Ovary (tissue), 9 donors: ENCODE measurements around the gene SNTB2. TPM values are rescaled to one million over a fixed set of nuclear protein-coding genes. Genes with fewer than 3 reads are reported as not detected.

Experiments used
- DNase-seq, 5 donors: peaks; one replicate each; pipeline ENCODE4 v3.0.0-alpha.2; 2019 to 2020
- H3K27ac ChIP-seq, 2 donors: fragments of 200-600 bp; one replicate each; pipeline versions ENCODE4 v1.5.1 to v1.8.0; 2019 to 2022
- H3K27me3 ChIP-seq: fragments of 200-600 bp; one replicate; pipeline ENCODE4 v1.8.0; 2022
- H3K36me3 ChIP-seq: fragments of 200-600 bp; sonication (generic); one replicate; pipeline ENCODE4 v1.5.1; 2019
- H3K4me1 ChIP-seq: one replicate; pipeline ENCODE4 v1.8.1; 2013; ENCODE audit warnings: mild to moderate bottlenecking, moderate library complexity; ENCODE audit not compliant: insufficient read depth
- H3K4me3 ChIP-seq: fragments of 200-600 bp; sonication (generic); one replicate; pipeline ENCODE4 v1.5.1; 2017
- H3K9me3 ChIP-seq, 2 donors: fragments of 200-600 bp in 1 of 2; sonication (generic) in 1 of 2; one replicate each; pipeline versions ENCODE4 v1.5.1 to v1.8.1; 2013 to 2019; ENCODE audit warnings: mild to moderate bottlenecking in 1 of 2, moderate library complexity in 1 of 2
- EP300 ChIP-seq: sonication (generic); formaldehyde crosslinking; IDR thresholded peaks from one replicate; pipeline ENCODE4 v1.6.1; 2017; ENCODE audit warnings: antibody characterized with exemption
- POLR2A ChIP-seq: fragments of 450-650 bp; IDR thresholded peaks from one replicate; pipeline ENCODE4 v1.6.1; 2017; ENCODE audit warnings: antibody characterized with exemption, mild to moderate bottlenecking, moderate library complexity
- WGBS, 3 donors: extraction: QIAGEN DNeasy Blood & Tissue Kit in 1 of 3; methylation state at CpG; one replicate each; pipeline versions ENCODE4 v1.1.5 to v1.1.7; 2013 to 2017; 5-methylcytosine and 5-hydroxymethylcytosine counted together
- intact Hi-C, 4 donors: fragments of 100-400 bp; cut with DNase I; formaldehyde crosslinking; loops; one replicate each; pipeline versions ENCODE4 v1.11.0 to v1.15.1; 2022 to 2023
- polyA plus RNA-seq, 2 donors: library from polyadenylated mRNA; stranded (reverse); fragments of 200-250 nt in 1 of 2; fragments of 350-450 nt in 1 of 2; fragmentation: Illumina TruSeq in 1 of 2; extraction: RNeasy Lipid Tissue Mini Kit (QIAGEN cat#74804) in 1 of 2; gene quantifications; one replicate each; pipeline ENCODE4 v1.2.3, GENCODE V29; 2013 to 2014
- total RNA-seq, 7 donors: library from RNA; depleted of rRNA in 2 of 7; stranded (reverse); fragments of >200 nt in 2 of 7; fragmentation: NEBNext Ultra II Directional in 3 of 7; extraction: Animal tissue kit (Norgen Biotek cat#: 25700) in 3 of 7; gene quantifications; one replicate each; pipeline versions ENCODE4 v1.1.0 to v1.2.4, GENCODE V29; 2016 to 2023
- TF ChIP-seq, protein P1 (sequence below), 3 donors: fragments of 450-650 bp in 2 of 3; fragments of 200-600 bp in 1 of 3; IDR thresholded peaks; one replicate each; pipeline versions ENCODE4 v1.5.1 to v1.8.0; 2016 to 2022; ENCODE audit warnings: antibody characterized with exemption in 3 of 3, mild to moderate bottlenecking in 1 of 3
- donor health status: DM: no; HTN: no; CAD: no; lungs with moderate emphysema.
- donor health status: DM: no; HTN: no; CAD: no.
- donor health status: Bipolar disorder and iron deficiency.
- donor health status: DM: yes; HTN: yes; CAD: no.
- donor health status: DM: no; HTN: no; CAD: no.
- donor health status: DM: yes; HTN: yes; CAD: no.

SNTB2 gene
- total and polyA plus RNA-seq, 9 donors: 9.4 to 51.8 (median 36.9) TPM

DNA sequence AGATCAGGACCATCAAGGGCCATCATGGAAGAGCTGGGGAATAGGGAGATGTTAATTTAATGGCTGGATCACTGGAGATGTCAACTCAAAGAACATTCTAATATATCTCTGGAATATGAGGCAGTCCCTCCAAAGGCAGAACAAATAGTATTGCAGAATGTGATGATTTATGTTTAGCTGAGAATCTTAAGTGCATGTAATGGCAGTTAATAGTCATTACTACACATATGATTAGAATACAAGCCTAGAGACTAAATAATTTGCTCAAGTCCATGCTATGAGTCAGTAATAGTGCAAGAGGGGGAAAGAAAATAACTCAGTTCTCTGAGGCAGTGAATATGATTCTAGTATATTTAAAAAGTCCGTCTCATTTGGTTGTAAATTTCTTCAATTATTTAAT, 32.3 kb downstream of the SNTB2 start:
- H3K36me3 ChIP-seq: no peaks in the 10 kb centered on the region
- H3K4me3 ChIP-seq: no peak overlapping the region
- peaks cover 2% of the 10 kb centered on the region for H3K4me1 ChIP-seq
- no peak for TF ChIP-seq POLR2A
- TF ChIP-seq, protein P1, sequence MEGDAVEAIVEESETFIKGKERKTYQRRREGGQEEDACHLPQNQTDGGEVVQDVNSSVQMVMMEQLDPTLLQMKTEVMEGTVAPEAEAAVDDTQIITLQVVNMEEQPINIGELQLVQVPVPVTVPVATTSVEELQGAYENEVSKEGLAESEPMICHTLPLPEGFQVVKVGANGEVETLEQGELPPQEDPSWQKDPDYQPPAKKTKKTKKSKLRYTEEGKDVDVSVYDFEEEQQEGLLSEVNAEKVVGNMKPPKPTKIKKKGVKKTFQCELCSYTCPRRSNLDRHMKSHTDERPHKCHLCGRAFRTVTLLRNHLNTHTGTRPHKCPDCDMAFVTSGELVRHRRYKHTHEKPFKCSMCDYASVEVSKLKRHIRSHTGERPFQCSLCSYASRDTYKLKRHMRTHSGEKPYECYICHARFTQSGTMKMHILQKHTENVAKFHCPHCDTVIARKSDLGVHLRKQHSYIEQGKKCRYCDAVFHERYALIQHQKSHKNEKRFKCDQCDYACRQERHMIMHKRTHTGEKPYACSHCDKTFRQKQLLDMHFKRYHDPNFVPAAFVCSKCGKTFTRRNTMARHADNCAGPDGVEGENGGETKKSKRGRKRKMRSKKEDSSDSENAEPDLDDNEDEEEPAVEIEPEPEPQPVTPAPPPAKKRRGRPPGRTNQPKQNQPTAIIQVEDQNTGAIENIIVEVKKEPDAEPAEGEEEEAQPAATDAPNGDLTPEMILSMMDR (IDR thresholded peaks at IDR 0.05): no peak
- TF ChIP-seq EP300: no peak
- H3K27ac ChIP-seq: no peak overlapping the region
- no peaks in the 10 kb centered on the region for H3K27me3 ChIP-seq
- DNase-seq: no peak
- intact Hi-C loops: no loop called here
- H3K9me3 ChIP-seq: no peaks in the 10 kb centered on the region
- 90 to 97% (median 96%) methylated on average over 1 of the region's 1 CpG for WGBS, 3 donors

DNA sequence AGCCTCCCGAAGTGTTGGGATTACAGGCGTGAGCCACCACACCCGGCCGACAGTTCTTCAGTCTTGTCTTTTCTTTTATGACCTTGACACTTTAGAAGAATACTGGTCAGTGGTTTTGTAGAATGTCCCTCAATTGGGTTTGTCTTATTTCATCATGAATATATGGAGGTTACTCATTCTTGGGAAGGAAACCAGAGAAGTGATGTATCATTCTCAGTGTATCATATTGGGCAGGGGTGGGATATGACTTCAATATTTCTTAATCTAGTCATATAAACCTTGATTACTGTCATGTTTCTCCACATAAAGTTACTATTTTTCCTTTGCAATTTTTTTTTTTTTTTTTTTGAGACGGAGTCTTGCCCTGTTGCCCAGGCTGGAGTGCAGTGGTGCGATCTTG, 36.9 kb downstream of the SNTB2 start:
- H3K36me3 ChIP-seq: no peaks in the 10 kb centered on the region
- H3K27ac ChIP-seq: no peak overlapping the region
- no peak overlapping the region for H3K4me3 ChIP-seq
- no peaks in the 10 kb centered on the region for H3K9me3 ChIP-seq
- intact Hi-C loops: no loop called here
- DNase-seq: no peak
- WGBS, 3 donors: 92 to 98% (median 96%) methylated on average over 6 of the region's 6 CpGs
- TF ChIP-seq, protein P1 (IDR thresholded peaks at IDR 0.05): no peak
- no peak for TF ChIP-seq POLR2A
- TF ChIP-seq EP300: no peak
- no peaks in the 10 kb centered on the region for H3K27me3 ChIP-seq
- H3K4me1 ChIP-seq: no peaks in the 10 kb centered on the region

DNA sequence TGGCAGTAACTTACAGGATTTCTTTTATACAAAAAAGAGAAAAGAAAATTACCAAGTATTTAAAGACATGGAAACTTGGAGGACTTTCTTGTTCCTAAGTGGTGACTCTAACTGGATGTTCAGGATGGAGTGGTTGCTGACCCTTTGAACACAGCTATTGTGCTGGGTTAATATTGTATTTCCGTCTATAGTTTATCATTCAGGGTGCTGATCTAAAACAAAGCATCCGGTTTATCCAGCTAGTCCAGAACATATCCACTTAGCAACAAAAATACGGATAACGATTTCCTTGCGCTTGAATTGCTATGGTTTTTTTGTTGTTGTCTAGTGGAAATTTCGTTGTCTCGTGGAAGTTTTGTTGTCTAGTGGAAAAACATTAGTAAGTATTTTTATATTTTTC, 38.2 kb downstream of the SNTB2 start:
- Histone ChIP-seq H3K27ac (no peak overlapping the region), H3K9me3 (no peaks in the 10 kb centered on the region), H3K36me3 (no peaks in the 10 kb centered on the region), H3K27me3 (no peaks in the 10 kb centered on the region), H3K4me3 (no peak overlapping the region), H3K4me1 (no peaks in the 10 kb centered on the region)
- DNase-seq: no peak
- WGBS, 3 donors: 57 to 84% (median 81%) methylated on average over 7 of the region's 7 CpGs
- TF ChIP-seq EP300 (no peak), POLR2A (no peak)
- TF ChIP-seq, protein P1 (IDR thresholded peaks at IDR 0.05): no peak
- intact Hi-C loops: no loop called here

- no peak overlapping the region for H3K4me3 ChIP-seq
- H3K4me1 ChIP-seq: peaks cover 16% of the 10 kb centered on the region
- no peaks in the 10 kb centered on the region for H3K27me3 ChIP-seq
- intact Hi-C loops: no loop called here
- H3K9me3 ChIP-seq: no peaks in the 10 kb centered on the region
- no peak overlapping the region for H3K27ac ChIP-seq
- no peaks in the 10 kb centered on the region for H3K36me3 ChIP-seq
- no peak for TF ChIP-seq POLR2A
- TF ChIP-seq, protein P1 (IDR thresholded peaks at IDR 0.05): no peak
- no peak for TF ChIP-seq EP300
- no peak for DNase-seq
Measured at GRCh38 chr16:69233124-69233523, 46.2 kb downstream of the SNTB2 start.

DNA sequence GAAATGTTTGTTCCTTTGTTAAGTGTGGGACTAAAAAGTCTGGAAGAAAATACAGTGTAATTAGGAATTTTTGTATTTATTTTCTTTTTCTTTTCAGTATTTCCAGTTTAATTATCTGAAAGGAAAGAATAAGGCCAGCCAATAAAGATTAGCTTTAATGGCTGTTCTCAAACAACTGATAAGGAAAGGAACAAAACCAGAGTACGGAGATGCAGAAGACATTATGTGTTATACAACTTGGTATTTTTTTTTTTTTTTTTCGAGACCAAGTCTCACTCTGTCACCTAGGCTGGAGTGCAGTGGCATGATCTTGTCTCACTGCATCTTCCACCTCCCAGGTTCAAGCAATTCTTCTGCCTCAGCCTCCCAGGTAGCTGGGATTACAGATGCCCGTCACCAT, 47.5 kb downstream of the SNTB2 start:
- no peak for DNase-seq
- no peak overlapping the region for H3K4me3 ChIP-seq
- H3K4me1 ChIP-seq: peaks cover 23% of the 10 kb centered on the region
- no peak for TF ChIP-seq POLR2A
- no peaks in the 10 kb centered on the region for H3K36me3 ChIP-seq
- no peaks in the 10 kb centered on the region for H3K9me3 ChIP-seq
- H3K27me3 ChIP-seq: no peaks in the 10 kb centered on the region
- WGBS, 3 donors: 42 to 52% (median 44%) methylated on average over 3 of the region's 3 CpGs
- H3K27ac ChIP-seq: no peak overlapping the region
- intact Hi-C loops: no loop called here
